ENCODE measurements around the gene TCF7L2.

Gene TCF7L2

GRCh38 chr10:113131613-113132261, 181.7 kb downstream of the TCF7L2 start:
- no peak for TF ChIP-seq CTCF (IDR thresholded peaks at IDR 0.05)

- no peak for TF ChIP-seq CTCF (IDR thresholded peaks at IDR 0.05)
These were observed 182.6 kb downstream of the TCF7L2 start for GRCh38 chr10:113132591-113133121.

- TF ChIP-seq CTCF (IDR thresholded peaks at IDR 0.05), result no peak
These were observed 183.6 kb downstream of the TCF7L2 start for GRCh38 chr10:113133497-113134115.

- TF ChIP-seq CTCF (IDR thresholded peaks at IDR 0.05), result no peak
These were observed 185.0 kb downstream of the TCF7L2 start for GRCh38 chr10:113135025-113135424.

GRCh38 chr10:113137941-113138685, 188.1 kb downstream of the TCF7L2 start:
- no peak for TF ChIP-seq CTCF (IDR thresholded peaks at IDR 0.05)

GRCh38 chr10:113138937-113139585, 189.0 kb downstream of the TCF7L2 start:
- TF ChIP-seq CTCF (IDR thresholded peaks at IDR 0.05), result no peak

- TF ChIP-seq CTCF (IDR thresholded peaks at IDR 0.05), result peak; percentile 55
These were observed 189.7 kb downstream of the TCF7L2 start for GRCh38 chr10:113139699-113140098.

Data from LNCAP (cell line).